Measurements from ENCODE around the gene KIF4A.

DNA sequence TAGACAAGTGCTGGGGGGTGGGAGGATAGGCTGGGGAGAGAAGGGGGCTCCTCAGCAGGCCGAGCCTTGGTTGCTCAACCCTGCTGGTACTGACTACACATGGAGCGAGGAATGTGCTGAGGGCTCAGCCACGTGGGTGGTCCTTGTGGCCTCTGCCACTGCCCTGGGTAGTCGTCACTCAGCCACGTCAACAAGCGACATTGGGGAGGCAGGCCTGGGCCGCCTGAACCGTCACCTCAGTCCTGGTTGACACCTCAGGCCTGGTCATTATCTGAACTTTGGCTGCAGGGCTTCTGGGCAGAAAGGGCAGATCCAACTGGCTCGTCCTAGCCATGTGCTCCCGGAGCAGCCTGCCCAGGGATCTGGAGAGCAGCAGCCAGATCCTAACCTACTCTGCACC is 70.5 kb downstream of the KIF4A start:
- TF ChIP-seq, protein P1, sequence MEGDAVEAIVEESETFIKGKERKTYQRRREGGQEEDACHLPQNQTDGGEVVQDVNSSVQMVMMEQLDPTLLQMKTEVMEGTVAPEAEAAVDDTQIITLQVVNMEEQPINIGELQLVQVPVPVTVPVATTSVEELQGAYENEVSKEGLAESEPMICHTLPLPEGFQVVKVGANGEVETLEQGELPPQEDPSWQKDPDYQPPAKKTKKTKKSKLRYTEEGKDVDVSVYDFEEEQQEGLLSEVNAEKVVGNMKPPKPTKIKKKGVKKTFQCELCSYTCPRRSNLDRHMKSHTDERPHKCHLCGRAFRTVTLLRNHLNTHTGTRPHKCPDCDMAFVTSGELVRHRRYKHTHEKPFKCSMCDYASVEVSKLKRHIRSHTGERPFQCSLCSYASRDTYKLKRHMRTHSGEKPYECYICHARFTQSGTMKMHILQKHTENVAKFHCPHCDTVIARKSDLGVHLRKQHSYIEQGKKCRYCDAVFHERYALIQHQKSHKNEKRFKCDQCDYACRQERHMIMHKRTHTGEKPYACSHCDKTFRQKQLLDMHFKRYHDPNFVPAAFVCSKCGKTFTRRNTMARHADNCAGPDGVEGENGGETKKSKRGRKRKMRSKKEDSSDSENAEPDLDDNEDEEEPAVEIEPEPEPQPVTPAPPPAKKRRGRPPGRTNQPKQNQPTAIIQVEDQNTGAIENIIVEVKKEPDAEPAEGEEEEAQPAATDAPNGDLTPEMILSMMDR (IDR thresholded peaks at IDR 0.05) = no peak
- TF ChIP-seq ZFX (IDR thresholded peaks at IDR 0.05; ENCODE audit: borderline replicate concordance) = no peak

All from 22Rv1 (cell line).